ENCODE results near the gene KRT81.

DNA sequence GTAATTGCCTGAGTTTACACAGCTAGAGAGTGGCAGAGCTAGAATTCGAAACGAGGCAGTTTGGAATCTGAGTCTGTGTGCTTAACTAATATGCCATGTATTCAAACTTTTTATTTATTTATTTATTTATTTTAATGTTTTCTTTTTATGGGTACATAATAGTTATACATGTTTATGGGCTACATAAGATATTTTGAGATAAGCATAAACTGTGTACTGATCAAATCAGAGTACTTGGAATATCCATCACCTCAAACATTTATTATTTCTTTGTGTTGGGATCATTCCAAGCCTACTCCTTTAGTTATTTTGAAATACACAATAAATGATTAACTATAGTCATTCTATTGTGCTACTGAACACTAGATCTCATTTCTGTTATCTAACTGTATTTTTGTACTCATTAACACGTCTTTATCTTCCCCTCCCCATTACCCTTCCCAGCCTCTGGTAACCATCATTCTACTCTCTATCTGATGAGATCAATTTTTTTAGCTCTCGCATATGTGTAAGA, 7.4 kb upstream of the KRT81 start:
- TF ChIP-seq POLR2A (IDR thresholded peaks at IDR 0.05; ENCODE audit: low read length) = no peak
- no peak for TF ChIP-seq GATA1 (IDR thresholded peaks at IDR 0.05; ENCODE audit: low read depth, low read length)

Data from erythroblast (primary cell).